Smooth muscle cell of bladder (primary cell): ENCODE measurements around the gene TPM3. TPM values are rescaled to one million over a fixed set of nuclear protein-coding genes. Genes with fewer than 3 reads are reported as not detected.

Experiments used
- total RNA-seq: library from RNA; depleted of rRNA; stranded (reverse); fragments of >200 nt; gene quantifications from 2 replicates; pipeline ENCODE4 v1.2.3, GENCODE V29; 2014

TPM3 gene
- total RNA-seq = 242 and 248 TPM in 2 replicates

GRCh38 chr1:154191990-154192461 lies at the start of gene TPM3:
TPM3 (minus strand) TSS chr1:154192100; CDS start chr1:154192018, 82 bp downstream.

GRCh38 chr1:154220071-154220969 lies 28.4 kb upstream of the TPM3 start, which contains the start of gene UBAP2L:
UBAP2L (plus strand) TSS chr1:154220955; CDS start chr1:154225124, 4,169 bp downstream.

GRCh38 chr1:154206196-154206595 lies 14.3 kb upstream of the TPM3 start, which contains the start of gene CFAP141:
CFAP141 (minus strand) TSS chr1:154206333; CDS start chr1:154206307, 26 bp downstream.

GRCh38 chr1:154154534-154155191 lies 37.2 kb downstream of the TPM3 start, which contains the start of gene NUP210L:
NUP210L (minus strand) TSS chr1:154155073.

Other genes with a start within 250 kb of the TPM3 start
- gene DENND4B, start 245.4 kb downstream of the TPM3 start, total RNA-seq = 10.2 and 14.4 TPM in 2 replicates
- gene CRTC2, start 233.5 kb downstream of the TPM3 start, total RNA-seq = 2.6 and 3.1 TPM in 2 replicates
- gene SLC39A1, start 228.6 kb downstream of the TPM3 start, total RNA-seq = 83.2 and 92.6 TPM in 2 replicates
- 5.1 and 6.4 TPM in 2 replicates for gene CREB3L4, start 224.2 kb downstream of the TPM3 start, total RNA-seq
- gene JTB, start 214.4 kb downstream of the TPM3 start, total RNA-seq = 130 and 163 TPM in 2 replicates
- gene RAB13, start 205.8 kb downstream of the TPM3 start, total RNA-seq = 75.2 and 88.0 TPM in 2 replicates
- 2,930 and 3,644 TPM in 2 replicates for gene RPS27, start 201.3 kb downstream of the TPM3 start, total RNA-seq
- under 0.01 and 0.18 TPM in 2 replicates for gene NUP210L, start 37.0 kb downstream of the TPM3 start, total RNA-seq
- not detected in 2 replicates for gene CFAP141, start 14.2 kb upstream of the TPM3 start, total RNA-seq
- gene UBAP2L, start 28.9 kb upstream of the TPM3 start, total RNA-seq = 40.5 and 55.8 TPM in 2 replicates
- 137 and 152 TPM in 2 replicates for gene HAX1, start 80.5 kb upstream of the TPM3 start, total RNA-seq
- gene AQP10, start 129.0 kb upstream of the TPM3 start, total RNA-seq = not detected in 2 replicates
- gene ATP8B2, start 133.4 kb upstream of the TPM3 start, total RNA-seq = 188 and 301 TPM in 2 replicates
- gene IL6R, start 213.2 kb upstream of the TPM3 start, total RNA-seq = 4.4 and 11.9 TPM in 2 replicates